Lung (tissue), 12 donors: Measurements from ENCODE around the gene SHB. TPM values are rescaled to one million over a fixed set of nuclear protein-coding genes. Genes with fewer than 3 reads are reported as not detected.

Source experiments
- ATAC-seq: fragments of 200-7000 bp; cut with Tn5 transposase; one replicate; pipeline ENCODE4 v1.9.1; 2020; ENCODE audit warnings: moderate number of reproducible peaks; ENCODE audit not compliant: insufficient read depth, low FRiP score
- DNase-seq, 3 donors: peaks; one replicate each; pipeline ENCODE4 v3.0.0-alpha.2; 2013 to 2017
- H3K27ac ChIP-seq, 2 donors: one replicate each; pipeline ENCODE4 v1.5.1; 2013; ENCODE audit warnings: mild to moderate bottlenecking in 2 of 2, moderate library complexity in 2 of 2, control low read depth in 1 of 2, inconsistent platforms in 1 of 2, low read depth in 1 of 2, low read length in 1 of 2
- H3K27me3 ChIP-seq, 3 donors: one replicate each; pipeline ENCODE4 v1.5.1; 2013; ENCODE audit warnings: low read length in 2 of 3; ENCODE audit not compliant: control insufficient read depth in 3 of 3, insufficient read depth in 3 of 3
- H3K36me3 ChIP-seq, 4 donors: one replicate each; pipeline ENCODE4 v1.5.1; 2013; ENCODE audit warnings: low read length in 4 of 4, mild to moderate bottlenecking in 1 of 4, moderate library complexity in 1 of 4; ENCODE audit not compliant: control insufficient read depth in 4 of 4, insufficient read depth in 4 of 4
- H3K4me1 ChIP-seq, 5 donors: one replicate each; pipeline ENCODE4 v1.5.1; 2013; ENCODE audit warnings: low read length in 5 of 5, mild to moderate bottlenecking in 2 of 5, moderate library complexity in 1 of 5; ENCODE audit not compliant: control insufficient read depth in 5 of 5, insufficient read depth in 5 of 5
- H3K4me3 ChIP-seq: one replicate; pipeline ENCODE4 v1.5.1; 2013; ENCODE audit warnings: mild to moderate bottlenecking, control low read depth, moderate library complexity
- H3K9ac ChIP-seq, 2 donors: one replicate each; pipeline ENCODE4 v1.5.1; 2013; ENCODE audit warnings: low read length in 2 of 2, control low read depth in 1 of 2; ENCODE audit not compliant: insufficient read depth in 1 of 2
- H3K9me3 ChIP-seq, 4 donors: one replicate each; pipeline ENCODE4 v1.5.1; 2013; ENCODE audit warnings: low read length in 3 of 4, mild to moderate bottlenecking in 1 of 4, moderate library complexity in 1 of 4; ENCODE audit not compliant: control insufficient read depth in 4 of 4, insufficient read depth in 3 of 4
- WGBS, 2 donors: extraction: QIAGEN DNeasy Blood & Tissue Kit; methylation state at CpG; one replicate each; pipeline ENCODE4 v1.1.7; 2013; 5-methylcytosine and 5-hydroxymethylcytosine counted together
- polyA plus RNA-seq, 2 donors: library from polyadenylated mRNA; stranded (reverse); fragments of 200-250 nt; gene quantifications; one replicate each; pipeline ENCODE4 v1.2.1, GENCODE V29; 2013
- total RNA-seq, 2 donors: library from RNA; depleted of rRNA in 1 of 2; stranded (reverse); fragments of >200 nt in 1 of 2; gene quantifications; one replicate each; pipeline ENCODE4 v1.2.1, GENCODE V29; 2014 to 2021
- TF ChIP-seq, protein P1 (sequence below): IDR thresholded peaks from 2 replicates; pipeline ENCODE4 v1.5.1; 2012; ENCODE audit warnings: mild to moderate bottlenecking; ENCODE audit errors: control extremely low read depth, extremely low read depth
- donor health status: control.
- donor health status: control.
- donor health status: Bipolar disorder and iron deficiency.
- donor health status: healthy.
- donor health status: DM: yes; HTN: yes; CAD: no.

The SHB gene
- total and polyA plus RNA-seq, 4 donors: 10.8 to 32.3 (median 14.4) TPM

DNA sequence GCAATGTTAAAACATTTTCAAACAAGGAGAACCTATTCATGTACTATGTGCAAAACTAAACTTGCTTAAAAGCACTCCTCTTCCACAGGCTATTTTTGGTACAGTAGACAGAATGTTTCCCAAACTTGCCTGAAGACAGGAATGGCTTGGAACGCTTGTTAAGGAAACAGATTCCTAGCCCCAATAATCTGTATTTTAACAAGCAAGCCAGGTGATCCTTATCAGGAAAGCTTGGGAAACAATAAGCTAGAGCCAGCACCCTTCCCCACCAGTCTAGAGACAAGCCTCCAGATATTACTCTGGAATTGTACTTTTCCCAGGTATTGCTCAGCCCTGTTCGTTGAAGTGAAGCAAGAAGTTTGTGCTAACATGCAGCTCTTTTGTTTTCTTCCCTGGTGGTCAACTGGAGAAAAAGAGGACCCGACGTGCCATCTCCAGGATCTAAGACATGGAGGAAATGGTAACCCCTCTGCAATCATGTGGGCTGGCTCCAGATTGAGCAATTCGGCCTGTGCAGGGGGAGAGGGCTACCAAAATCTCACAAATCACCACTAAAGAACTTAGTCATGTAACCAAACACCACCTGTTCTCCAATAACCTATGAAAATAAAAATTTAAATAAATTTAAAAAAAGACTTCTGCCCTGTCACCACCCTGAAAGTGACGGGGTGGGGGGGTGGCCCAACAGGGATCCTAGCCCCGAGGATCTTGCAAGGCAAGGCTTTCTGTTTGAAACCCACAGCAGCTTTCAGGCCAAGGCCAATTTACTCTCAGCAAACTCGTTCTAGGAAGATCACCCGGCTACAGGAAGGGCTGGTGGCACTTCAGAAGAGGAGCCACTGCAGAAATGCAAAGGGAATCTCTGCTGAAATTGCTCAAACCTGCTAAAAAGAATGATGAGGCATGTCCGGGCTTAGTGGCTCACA, 48.6 kb downstream of the SHB start:
- no peak for DNase-seq
- no peak overlapping the region for H3K9ac ChIP-seq
- H3K4me3 ChIP-seq: no peak overlapping the region
- H3K9me3 ChIP-seq: no peaks in the 10 kb centered on the region
- TF ChIP-seq, protein P1, sequence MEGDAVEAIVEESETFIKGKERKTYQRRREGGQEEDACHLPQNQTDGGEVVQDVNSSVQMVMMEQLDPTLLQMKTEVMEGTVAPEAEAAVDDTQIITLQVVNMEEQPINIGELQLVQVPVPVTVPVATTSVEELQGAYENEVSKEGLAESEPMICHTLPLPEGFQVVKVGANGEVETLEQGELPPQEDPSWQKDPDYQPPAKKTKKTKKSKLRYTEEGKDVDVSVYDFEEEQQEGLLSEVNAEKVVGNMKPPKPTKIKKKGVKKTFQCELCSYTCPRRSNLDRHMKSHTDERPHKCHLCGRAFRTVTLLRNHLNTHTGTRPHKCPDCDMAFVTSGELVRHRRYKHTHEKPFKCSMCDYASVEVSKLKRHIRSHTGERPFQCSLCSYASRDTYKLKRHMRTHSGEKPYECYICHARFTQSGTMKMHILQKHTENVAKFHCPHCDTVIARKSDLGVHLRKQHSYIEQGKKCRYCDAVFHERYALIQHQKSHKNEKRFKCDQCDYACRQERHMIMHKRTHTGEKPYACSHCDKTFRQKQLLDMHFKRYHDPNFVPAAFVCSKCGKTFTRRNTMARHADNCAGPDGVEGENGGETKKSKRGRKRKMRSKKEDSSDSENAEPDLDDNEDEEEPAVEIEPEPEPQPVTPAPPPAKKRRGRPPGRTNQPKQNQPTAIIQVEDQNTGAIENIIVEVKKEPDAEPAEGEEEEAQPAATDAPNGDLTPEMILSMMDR: no peak
- no peaks in the 10 kb centered on the region for H3K27me3 ChIP-seq
- WGBS, 2 donors: 27 to 48% methylated on average over 10 of the region's 10 CpGs
- H3K27ac ChIP-seq: no peak overlapping the region
- no peak for ATAC-seq
- H3K4me1 ChIP-seq: peaks cover 31 to 72% (median 43%) of the 10 kb centered on the region in 5 donors
- H3K36me3 ChIP-seq: peaks cover 0 to 7% (median 1%) of the 10 kb centered on the region in 4 donors

GRCh38 chr9:38019731-38020130, 49.3 kb downstream of the SHB start:
- DNase-seq (peak in 1 of 3 donors; percentile 47), ATAC-seq (no peak)
- TF ChIP-seq, protein P1: no peak
- H3K27me3 ChIP-seq: no peaks in the 10 kb centered on the region
- WGBS, 2 donors: 73 to 79% methylated on average over 3 of the region's 3 CpGs
- H3K4me1 ChIP-seq: peaks cover 25 to 65% (median 42%) of the 10 kb centered on the region in 5 donors
- H3K9ac ChIP-seq: no peak overlapping the region
- no peak overlapping the region for H3K4me3 ChIP-seq
- H3K36me3 ChIP-seq: peaks cover 0 to 7% (median 3%) of the 10 kb centered on the region in 4 donors
- H3K27ac ChIP-seq: peak overlapping the region in 1 of 2 donors; percentile 53
- no peaks in the 10 kb centered on the region for H3K9me3 ChIP-seq

- H3K9ac ChIP-seq: peak overlapping the region in 1 of 2 donors; percentile 43
- peaks cover 0 to 10% (median 3%) of the 10 kb centered on the region in 4 donors for H3K36me3 ChIP-seq
- WGBS, 2 donors: 56 to 76% methylated on average over 6 of the region's 6 CpGs
- no peak for ATAC-seq
- H3K27ac ChIP-seq: peak overlapping the region in 1 of 2 donors; percentile 53
- no peaks in the 10 kb centered on the region for H3K9me3 ChIP-seq
- H3K4me1 ChIP-seq: peaks cover 19 to 59% (median 38%) of the 10 kb centered on the region in 5 donors
- TF ChIP-seq, protein P1: no peak
- H3K27me3 ChIP-seq: no peaks in the 10 kb centered on the region
- DNase-seq: peak; percentile 60 to 68 (median 64)
- no peak overlapping the region for H3K4me3 ChIP-seq
Observed at GRCh38 chr9:38018958-38019602, 49.9 kb downstream of the SHB start.
